HG03196 (cell line): ENCODE results near the gene CHRM4.

Source experiments
- ATAC-seq: cut with Tn5 transposase; IDR thresholded peaks from one replicate; pipeline ENCODE4 v1.9.1; 2021; ENCODE audit not compliant: unreplicated experiment

The CHRM4 gene

DNA sequence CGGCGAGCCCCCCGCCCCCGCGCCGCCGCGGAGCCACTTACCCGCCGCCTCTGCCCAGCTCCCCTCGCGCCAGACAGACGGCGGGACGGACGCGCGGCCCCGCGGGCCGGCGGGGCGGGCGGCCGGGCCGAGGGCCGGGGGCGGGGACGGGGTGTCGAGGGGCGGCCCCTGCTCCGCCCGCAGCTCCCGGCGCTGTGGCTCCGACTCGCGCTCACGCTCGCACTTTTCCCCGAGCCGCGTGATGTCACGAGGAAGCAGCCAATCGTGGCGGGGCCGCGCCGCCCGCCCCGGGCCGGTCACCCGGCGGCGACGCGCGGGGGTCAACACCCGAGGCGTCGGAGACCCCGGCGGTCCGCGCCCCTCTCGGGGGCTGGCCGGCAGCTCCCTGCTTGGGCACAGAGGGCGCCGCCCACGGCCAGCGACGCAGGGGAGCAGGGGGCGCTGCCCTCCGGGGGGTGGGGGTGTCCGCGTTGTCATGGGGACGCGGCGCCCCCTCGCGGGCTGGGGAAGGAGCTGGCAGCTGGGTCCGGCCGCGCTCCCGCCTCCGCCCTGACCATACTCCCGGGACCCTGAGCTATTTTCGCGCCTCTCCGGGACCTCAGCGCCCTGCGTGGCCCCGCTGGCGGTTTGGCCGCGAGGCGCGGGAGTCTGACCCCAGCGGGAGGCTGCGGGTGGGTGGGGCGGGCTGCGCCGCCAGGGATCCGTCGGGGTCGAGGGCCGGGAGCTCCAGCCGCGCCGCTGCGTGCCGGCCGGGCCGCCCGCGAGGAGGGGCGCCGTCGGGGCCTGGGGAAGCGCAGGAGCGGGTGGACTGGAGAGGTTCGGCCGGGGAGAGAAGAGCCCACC lies at the start of gene CHRM4:
CHRM4 (minus strand) TSS at position 199 of the 843 bp plus-strand sequence. CDS start 5,219 bp downstream, outside the sequence.
- no peak for ATAC-seq

DNA sequence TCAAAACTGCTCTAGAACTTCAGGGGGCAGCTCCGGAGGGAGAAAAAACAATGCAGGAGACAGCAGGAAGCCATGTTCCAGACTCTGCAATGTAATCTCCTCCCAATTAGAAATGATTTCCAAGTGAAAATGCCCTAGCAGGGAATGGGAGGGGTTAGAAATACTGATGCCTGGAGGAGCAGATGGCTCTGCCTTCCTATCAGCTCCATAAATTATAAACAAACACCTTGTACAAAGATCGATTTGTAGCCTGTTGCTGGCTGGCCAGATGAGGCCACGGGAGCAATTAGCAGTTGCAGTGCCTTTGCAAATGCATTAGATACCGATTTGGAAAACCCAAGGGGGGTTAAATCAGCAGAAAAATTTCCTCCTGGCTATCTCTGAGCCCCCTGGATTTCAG lies 46.6 kb upstream of the CHRM4 start:
- no peak for ATAC-seq

DNA sequence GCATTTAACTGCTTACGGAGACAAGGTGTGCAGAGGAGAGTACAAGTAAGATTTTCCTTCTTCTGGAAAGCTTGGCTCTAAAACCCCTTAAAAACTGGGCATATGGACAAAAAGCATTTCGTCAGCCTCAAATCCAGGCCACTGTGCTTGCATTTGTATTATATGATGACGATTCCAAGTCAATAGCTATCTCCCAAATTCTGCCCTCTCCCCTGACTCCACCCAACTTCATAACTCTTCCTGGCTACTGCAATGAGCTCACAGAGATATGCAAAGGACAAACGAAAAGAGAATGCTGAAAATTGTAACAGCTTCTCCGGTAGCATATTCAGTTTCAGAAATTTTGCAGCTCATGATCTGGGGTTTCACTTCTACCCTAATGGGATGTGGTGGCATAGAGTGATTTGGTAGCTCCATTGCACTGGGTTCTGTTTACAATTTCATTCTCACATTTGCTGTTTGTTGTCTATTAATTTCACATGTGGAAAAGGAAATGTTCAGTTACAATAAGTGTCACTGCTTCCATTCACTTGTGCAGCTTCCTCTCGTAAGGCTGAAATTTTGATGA lies 45.6 kb upstream of the CHRM4 start:
- no peak for ATAC-seq

DNA sequence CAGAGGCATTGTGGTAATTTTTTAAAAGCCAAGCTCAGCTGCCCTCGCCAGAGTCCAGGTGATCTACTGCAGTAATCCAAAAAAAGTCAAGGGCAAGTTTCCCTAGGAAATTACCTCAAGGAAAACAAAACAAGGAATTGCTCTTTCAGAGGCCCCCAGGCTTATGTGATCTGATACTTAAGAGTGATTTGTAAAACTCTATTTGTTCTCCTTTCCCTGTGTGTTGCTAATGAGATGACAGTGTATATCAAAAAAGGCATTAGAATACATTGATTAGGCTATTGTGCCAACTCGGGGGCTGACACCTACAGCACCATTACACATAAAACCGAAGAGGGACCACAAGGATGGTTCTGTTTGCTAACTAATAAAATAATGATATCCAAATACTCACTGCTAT lies 44.5 kb upstream of the CHRM4 start:
- ATAC-seq, result no peak

DNA sequence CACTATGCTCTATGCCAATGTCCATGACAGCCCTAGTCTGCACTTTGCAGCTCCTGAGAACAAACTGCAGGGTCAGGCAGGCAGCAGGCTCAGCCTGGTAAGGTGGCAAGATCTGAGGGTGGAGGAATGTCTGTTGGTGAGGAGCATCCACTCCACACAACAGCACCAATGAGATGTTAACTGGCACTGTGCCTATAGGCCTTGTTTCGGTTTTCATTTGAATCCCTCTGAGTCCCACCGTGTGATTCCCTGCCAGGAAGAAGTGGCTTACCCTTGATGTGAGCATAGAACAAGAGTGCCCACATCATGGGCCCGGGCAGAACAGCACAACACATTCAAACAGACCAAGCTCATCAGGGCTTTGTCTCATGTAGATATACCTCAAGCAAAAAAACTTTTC lies 44.1 kb upstream of the CHRM4 start:
- ATAC-seq, result no peak

DNA sequence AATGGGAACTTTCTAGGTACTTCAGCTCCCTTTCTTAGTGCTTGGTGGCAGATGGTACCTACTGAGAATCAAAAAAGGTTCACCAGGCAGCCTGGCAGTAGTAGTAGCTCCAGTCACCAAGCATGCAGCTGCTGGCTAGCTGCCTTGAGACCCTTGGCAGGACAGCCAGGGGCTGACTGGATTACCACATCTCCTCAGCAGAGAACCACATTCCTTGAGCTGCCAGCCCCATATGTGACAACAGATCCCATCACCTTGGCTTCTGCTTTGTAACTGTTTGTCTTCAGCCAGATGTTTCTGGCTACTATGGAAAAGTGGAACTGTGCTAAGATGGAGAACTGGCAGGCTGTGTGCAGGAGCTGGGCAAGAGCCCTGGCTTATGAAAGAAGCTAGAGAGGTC lies 39.6 kb upstream of the CHRM4 start:
- ATAC-seq, result no peak

DNA sequence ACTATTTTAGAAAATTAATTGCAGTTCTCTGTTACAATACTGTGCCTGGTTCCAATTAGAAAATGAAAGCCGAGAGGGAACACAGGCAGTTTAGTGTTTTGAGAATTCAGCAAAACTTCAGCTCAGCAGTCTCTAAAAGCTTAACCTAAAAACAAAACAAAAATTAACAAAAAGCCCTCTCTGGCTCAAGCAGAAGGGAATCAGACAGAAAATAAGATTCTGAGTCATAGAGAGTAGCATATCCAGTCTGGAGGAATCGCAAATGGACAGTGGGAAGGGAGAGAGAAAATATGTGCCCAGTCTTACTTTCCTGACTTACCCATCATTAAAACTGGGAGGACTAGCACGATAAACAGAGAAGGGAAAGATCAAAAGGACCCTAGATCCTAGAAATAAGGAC lies 38.1 kb upstream of the CHRM4 start:
- ATAC-seq, result no peak

DNA sequence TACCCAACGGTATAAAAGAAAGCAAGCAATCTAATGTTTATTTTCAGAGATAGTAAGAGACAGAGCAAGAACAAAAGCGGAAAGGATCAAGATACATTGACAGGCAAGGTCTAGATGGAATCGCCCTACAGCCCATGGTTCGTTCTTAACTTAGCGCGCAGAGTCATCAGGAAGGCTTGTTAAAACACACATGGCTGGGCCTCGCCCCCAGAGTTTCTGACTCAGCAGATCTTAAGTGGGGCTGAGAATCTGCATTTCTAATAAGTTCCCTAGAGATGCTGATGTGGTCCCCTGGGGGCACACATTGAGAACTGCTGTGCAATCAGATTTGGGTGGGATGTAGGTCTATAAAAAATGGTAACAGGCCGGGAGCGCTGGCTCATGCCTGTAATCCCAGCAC lies 35.8 kb upstream of the CHRM4 start:
- no peak for ATAC-seq

DNA sequence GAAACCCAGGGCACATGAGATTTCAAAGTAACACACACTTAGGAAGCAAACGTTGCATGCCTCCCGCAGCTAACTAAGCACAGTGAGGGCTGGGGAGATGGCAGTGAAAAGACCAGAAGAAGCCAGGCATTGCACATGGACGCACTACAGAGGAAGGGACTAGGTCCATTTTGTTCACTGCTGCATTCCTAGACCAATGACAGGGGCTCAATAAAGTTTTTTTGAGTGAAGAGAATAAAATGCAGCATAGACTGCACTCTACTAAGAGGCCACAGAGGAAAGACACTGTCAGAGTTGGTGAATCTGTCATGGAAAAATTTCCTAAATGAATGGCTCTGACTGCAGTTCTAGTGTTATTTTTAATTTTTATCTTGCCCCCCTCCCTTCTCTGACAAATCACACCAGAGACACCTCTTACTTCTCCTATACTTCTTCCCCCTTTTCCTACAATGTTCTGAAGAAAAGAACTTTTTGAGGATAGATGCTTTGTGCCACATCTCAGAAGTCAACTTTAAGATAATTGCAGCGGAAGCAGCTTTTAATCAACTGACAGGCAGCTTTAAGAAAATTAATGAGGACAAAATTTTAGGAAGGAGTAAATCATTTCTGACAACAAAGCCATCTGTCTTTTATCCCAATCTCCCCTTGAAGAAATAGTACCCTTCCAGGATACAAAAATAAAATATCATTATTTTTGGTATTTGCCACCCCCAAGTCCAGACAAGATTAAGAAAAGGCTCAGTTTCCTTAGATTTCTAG lies 34.8 kb upstream of the CHRM4 start:
- no peak for ATAC-seq

DNA sequence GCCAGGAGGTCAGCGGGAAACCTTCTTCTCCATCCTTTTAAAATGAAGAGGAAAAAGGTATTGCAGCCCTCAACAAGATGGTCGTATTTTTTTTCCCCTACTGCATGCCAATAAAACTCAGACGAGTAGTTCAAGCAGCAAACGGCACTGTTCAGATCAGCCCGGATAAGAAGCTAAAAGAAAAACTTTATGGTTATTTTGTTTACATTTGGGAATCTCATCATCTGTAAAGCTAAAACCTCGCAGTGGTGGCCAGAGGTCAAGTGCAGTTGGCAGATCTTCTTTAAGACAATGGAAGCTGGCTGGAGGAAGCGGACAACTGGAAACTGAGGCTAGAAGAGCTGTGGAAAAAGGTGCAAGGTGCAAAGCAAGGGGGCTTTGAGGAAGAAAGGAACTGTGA lies 31.0 kb upstream of the CHRM4 start:
- no peak for ATAC-seq

DNA sequence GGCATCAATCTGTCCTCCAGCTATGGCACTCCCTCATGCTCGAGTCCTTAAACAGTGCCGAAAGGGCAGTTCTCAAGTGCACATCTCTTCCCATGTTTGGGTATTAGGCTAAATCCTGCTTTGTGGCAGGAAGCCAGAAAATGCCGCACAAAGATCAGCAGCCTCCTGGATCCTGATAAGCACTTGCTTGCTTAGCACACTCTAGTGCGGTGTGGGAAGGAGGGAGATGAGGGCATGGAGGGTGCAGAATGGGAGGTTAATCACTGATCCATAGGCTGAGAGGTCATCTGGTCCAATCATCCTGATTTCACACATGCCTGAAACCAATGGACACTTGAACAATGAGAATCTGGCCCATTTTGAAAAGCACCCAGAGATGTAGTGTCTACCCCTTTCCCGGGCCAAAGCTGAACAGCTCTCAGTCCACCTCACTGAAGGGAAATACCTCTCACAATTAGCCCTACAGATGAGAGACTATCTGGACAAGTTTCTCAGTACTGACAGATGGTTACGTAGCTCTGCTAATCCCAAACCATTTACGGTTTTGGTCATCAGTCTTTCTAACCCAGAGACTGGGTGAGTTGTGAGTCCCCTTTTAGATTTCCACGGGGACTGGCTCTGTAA lies 29.8 kb upstream of the CHRM4 start:
- no peak for ATAC-seq

DNA sequence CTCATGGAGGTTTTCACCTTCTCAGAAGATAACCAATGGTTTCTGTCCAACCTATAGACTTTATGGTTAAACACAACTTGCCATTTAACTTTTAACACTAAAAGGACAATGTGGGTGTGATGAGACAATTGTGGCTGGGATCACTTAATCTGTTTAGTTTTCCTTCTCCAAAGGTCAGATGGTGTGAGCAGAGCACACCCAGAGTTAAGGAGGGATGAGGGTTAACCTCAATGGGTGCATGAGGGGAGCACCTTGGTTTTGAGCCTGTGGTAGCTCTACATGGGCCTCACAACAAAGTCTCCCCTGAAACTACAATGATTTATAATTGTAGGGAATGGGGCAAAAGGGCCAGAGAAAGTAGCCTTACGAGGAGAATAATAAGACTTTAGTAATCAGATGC lies 28.9 kb upstream of the CHRM4 start:
- no peak for ATAC-seq

DNA sequence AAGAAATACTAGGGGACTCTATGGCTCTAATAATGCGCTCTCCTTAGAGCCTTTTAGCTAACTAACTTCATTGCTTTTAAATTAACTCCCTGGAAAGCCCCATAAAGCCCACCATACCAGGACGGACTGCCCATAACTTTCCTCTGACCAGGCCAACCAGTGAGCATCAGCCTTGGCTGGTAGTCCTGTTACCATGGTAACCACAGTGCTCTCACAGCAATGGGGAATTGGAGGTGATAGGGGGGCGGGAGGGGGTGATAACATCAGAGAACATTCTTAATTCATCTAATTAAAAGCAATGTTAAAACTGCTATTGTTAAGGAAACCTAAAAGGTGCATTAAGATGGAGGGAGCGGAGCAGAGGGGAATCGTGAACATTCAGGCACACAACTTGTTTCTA lies 27.2 kb upstream of the CHRM4 start:
- no peak for ATAC-seq

DNA sequence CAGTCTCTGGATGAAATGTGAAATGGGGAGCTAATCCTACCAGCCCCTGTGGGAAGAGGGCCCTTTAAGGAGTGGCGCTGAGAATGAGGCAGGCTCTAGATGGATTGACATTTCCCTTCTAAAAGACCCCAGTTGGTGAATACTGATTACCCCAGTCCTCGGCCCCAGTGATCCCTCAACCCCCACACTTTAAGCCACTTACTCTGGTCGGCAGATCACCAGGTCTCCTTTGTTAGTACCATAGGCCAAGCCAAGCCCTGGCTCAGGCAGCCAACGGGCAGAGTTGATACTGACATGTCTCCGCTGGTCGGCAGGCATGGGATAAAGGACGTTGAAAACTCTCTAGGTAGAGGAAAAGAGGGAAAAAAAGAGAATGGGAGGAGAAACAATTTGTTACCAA lies 26.1 kb upstream of the CHRM4 start:
- ATAC-seq, result no peak

DNA sequence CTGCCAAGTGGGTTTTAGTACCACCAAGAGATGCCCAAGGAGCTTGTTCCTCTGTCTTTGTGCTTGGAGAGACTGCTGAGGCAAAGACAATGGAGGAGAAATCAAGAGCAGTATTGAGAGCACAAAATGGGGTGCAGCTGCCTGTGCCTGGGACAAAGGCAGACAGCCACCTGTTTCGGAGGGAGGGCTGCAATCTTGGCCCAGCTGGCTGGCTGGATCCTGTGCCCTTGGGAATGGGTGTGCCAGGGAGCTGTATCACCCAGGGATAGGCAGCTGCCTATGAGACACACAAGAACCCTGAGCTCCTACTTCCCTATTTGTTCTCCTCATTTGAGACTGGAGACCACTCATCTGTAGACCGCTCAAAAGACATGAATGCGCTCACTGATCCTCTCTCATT lies 23.3 kb upstream of the CHRM4 start:
- no peak for ATAC-seq

DNA sequence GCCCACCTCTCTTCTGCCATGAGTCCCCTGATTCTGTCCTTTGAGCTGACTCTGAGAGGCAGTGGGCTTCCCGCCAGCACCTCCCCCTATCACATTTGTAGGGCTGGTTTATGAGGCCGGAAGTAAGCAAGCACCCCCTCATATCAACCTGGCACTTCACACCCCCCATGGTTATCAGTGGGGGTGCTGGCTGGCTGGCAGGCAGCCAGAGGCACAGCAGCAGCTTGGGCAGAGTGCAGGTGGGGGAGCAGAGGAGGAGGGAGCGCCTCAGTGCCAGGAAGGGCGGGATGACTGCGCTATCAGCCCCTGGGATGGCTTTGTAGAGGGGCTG lies 22.9 kb upstream of the CHRM4 start:
- no peak for ATAC-seq

DNA sequence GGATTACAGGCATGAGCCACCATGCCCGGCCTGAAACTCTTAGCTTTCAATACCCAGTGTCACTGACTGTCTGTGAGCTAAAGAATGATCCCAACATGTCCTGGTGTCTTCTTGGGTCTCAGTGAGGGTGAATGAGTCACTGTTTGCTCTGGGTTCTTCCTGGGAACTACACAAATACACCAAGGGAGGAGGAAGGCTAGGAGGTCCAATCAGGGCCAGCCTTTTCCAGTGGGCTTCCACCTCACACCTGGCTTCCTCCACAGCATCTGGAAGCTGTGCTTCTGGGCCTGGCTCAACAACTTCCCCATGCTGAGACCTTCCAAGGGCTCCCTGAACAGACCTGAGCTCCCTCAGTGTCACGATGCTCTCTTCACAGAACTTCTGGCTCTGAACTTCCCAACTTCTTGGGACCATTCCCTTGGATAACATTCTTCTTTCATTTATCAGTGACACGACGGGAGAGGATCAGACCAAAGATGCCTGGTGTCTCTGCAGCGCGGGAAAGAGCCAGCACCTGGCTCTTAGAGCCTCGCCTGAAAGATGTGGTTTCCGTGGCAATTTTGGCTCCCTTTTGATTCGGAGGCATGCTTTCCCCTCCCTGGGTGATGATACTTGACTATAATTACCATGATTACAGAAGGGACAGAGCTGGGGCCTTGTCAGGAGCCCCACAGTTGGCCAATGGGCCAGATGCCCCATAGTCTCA lies 22.3 kb upstream of the CHRM4 start:
- ATAC-seq, result no peak

DNA sequence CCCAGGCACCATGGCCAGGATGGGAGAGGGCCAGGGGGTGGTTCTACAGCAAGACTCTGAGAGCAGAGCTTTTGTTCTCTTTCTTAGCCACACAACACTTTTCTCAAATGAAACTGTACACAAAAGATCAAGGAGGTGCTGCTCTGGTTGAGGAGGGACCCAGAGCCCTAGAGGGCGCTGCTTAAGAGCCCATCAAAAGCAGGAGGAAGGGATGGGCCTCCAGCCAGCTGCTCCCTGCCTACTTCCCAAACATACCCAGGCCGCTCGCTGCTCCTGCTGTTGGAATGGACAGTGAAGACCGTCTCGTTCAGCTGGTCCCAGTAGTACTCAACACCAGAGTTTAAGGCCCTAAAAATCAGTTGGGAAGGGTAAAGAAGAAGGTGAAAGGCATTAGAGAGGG lies 18.4 kb upstream of the CHRM4 start:
- no peak for ATAC-seq

DNA sequence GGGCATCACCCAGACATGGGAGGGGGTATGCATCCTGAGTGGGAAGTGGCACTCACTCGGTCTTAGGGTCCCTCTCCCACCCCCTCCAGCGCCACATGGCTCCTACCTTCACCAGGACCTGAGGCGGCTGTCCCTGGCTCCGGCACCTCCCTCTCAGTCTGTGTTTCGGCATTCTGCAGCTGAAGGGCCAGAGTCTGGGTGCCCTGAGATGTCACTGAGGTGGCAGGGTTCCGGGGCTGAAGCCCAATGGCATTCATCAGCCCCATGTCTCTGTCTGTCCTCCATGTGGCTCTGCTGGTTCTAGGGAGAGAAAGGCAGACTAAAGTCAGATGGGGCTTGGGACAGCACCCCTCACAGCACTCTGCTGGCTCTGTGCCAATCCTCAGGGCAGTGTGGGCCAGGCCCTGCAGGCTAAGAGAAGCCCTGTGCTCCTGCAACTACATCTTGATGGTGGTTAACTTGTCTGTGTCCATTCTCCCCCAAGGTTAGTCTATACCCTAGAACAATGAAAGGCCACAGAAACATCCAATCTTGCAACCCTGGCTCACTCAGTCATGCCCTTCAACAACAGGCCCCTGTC lies 16.9 kb upstream of the CHRM4 start:
- no peak for ATAC-seq

DNA sequence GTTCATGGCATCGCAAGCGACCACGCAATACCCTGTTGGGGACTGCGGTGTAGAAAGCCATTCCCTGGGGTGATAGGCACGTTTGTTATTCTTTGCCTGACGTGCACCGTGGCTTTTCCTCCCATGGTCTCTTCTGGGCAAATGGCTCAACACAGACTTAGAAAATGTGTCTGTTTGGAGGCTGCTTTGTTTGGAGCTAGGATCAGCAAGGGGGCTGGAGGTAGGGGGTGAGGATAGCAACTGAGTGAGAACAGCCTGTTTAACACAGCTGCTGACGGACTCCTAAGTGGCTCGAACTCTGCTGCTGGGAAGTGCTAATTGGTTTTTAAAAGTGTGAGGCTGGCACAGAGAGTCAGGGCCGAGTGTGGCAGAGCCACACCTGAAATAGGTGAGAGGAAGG lies 16.1 kb upstream of the CHRM4 start:
- no peak for ATAC-seq

DNA sequence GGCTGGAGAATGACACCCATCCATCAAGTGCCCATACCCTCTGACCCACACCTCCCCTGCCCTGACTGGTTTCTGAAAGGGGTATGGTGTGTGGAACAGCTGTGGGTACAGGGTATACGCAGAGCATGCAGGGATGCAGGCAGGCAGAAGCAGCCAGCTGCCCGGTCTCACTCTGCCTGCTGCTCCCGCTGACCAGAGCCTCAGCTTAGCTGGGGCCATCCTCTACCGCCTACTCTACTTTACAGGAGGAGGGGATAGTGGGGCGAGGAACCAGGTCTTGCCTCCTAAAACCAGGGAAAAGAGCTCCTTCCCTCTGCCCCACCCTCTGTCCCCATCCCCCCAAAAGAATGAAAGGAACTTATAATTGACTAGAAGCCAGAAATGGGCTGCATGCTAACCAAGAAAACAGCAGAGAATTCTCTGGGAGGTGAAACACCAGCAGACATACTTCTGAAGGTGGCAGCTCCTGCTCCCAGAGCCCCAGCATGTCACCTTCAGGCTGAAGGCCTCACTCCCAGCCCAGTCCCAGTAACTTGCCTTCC lies 13.0 kb upstream of the CHRM4 start:
- ATAC-seq, result no peak
